Stimulated activated CD4-positive, alpha-beta T cell treated with anti-CD3 and anti-CD28 coated beads, Interleukin-4, amount 100 ng/mL, for 4 hours (primary cell): ENCODE measurements around the gene MAPKBP1.

ENCODE experiments used
- DNase-seq, 2 experiments: peaks; one replicate each; pipeline ENCODE4 v3.0.0-alpha.2; 2020

Gene MAPKBP1

GRCh38 chr15:41782371-41783282 is 8.3 kb downstream of the MAPKBP1 start:
- DNase-seq, result no peak

- no peak for DNase-seq
Measured at GRCh38 chr15:41783296-41783695, 9.0 kb downstream of the MAPKBP1 start.

DNA sequence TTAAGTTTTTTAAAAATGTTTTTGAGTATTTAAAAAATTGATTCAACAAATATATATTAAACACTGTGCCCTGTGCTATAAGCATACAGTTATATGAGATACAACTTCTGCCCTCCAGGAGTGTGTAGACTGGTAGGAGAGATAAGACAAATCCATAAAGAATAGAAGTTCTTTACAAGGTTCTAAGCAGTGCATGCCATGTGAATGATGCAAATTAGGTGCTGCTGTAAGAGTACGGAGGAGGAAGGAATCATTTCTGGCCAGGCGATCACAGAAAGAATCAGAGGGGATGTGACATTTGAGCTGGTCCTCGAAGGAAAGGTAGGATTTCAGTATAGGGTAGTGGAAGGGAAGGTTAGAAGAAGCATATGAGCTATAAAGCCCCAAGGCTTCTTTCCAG is 14.0 kb downstream of the MAPKBP1 start:
- no peak for DNase-seq

GRCh38 chr15:41789236-41789635 is 15.0 kb downstream of the MAPKBP1 start:
- DNase-seq, result no peak

DNA sequence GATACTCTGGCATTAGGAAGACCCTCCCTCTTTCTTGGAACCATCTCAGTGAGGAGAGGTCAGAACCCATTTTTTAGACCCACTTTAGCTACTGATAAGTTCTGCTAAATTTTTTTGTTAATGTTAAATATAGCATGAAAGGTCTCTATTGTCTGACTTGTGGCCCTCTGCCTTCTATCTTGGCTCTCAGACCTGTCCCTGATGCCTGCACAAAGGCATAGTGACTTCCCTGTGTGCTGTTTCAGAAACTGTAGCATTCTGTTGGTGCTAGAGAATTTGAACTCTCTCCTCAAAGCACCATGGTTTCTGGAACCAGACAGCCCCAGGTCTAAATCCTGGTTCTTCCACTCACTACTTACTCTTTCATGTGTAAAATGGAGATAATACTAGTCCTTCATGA is 15.4 kb downstream of the MAPKBP1 start:
- no peak for DNase-seq

DNA sequence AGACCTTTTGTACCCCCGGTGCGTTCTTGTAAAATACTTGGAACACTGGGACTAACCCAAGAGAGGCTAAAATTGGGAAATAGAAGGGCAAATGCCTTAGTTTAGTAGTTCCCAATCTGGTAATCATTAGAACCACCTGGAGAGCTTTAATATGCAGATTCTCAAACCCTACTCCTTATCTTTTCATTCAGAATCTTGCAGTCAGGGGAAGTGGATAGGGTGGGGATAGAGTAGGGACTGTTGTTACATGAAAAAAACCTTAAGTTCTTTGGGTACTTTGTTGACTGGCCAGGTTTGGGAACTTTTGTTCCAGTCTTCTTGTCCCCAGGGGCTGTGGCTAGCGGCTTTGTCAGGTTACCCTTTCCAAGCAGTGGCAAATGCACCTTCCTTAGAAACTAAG is 15.9 kb downstream of the MAPKBP1 start:
- DNase-seq, result no peak

DNA sequence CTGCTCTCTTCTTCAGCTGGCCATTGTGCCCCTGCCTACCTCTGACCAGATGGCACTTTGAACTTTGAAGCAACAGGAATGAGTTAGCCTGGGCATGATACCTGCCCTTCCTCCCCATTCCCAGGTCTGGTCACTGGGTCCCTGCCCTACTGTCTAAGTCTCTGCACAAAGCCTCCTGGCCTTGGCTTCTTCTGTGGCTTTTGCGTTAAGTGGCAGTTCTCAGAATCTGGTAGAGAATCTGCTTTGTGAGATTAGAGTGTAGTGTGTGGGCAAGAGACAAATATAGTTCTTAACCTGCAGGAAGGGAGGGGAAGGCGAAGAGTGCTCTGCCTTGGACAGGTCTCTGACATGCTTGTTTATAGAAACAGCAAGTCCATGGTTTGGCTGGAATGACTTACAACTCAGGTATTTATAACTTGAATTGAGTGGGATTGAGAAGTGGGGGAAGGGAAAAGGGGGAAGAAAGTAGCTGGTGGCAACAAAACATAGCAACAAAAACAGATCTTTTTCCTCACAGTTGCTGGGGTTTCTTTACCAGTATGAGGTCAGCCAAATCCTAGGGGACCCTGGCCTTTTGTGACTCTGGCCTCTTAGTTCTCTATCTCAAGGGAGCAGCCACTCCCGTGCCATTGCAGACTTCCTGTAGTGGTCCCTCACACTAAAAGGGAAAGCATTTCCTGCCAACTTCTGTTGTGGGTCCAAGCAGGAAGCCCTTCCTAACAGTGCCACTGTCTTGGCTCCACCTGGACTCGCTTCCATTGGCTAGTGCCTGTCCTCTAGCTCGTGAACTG is 16.7 kb downstream of the MAPKBP1 start:
- DNase-seq, result no peak

- DNase-seq, result no peak
Measured at GRCh38 chr15:41791547-41791937, 17.3 kb downstream of the MAPKBP1 start.

GRCh38 chr15:41792000-41792637 is 17.8 kb downstream of the MAPKBP1 start:
- no peak for DNase-seq

- DNase-seq, result no peak
Measured at GRCh38 chr15:41794081-41794480, 19.8 kb downstream of the MAPKBP1 start.

GRCh38 chr15:41795996-41796856 is 21.9 kb downstream of the MAPKBP1 start:
- no peak for DNase-seq

- DNase-seq, result no peak
Measured at GRCh38 chr15:41797201-41797944, 23.1 kb downstream of the MAPKBP1 start.

GRCh38 chr15:41798607-41799487 is 24.6 kb downstream of the MAPKBP1 start:
- DNase-seq, result no peak

DNA sequence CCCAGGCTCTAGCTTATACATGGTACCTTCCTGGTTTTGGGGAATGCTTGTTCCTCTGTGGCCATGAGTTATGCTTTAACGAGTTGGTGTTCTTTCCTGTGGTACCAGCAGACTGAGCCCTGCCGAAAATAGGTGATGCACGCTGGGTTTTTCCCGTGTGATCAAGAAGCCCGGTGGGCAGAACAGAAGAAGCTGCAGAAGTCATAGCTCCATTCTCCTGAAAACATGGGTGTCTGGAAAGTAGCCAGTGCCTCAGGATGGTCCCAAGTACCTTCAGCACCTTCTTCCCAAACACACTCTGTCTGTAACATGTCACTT is 25.2 kb downstream of the MAPKBP1 start:
- no peak for DNase-seq

GRCh38 chr15:41801185-41801584 is 26.9 kb downstream of the MAPKBP1 start:
- no peak for DNase-seq

DNA sequence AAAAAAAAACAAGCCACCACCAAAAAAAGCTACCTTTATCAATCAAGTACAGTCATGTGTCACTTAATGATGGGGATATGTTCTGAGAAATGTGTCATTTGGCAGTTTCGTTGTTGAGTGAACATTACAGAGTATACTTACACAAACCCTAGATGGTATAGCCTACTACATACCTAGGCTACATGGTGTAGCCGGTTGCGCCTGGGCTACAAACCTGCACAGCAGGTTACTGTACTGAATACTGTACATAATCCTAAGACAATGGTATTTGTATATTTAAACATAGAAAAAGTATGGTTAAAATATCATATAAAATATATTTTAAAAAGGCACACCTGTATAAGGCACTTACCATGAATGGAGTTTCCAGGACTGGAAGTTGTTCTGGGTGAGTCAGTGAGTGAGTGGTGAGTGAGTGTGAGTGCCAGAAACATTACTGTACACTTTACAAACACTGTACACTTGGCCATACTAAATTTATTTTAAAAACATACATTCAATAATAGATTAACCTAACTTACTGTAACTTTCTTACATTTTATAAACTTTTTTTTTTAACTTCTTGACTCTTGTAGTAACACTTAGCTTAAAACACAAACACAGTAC is 27.7 kb downstream of the MAPKBP1 start:
- DNase-seq, result no peak

- no peak for DNase-seq
Measured at GRCh38 chr15:41804361-41804760, 30.1 kb downstream of the MAPKBP1 start.

DNA sequence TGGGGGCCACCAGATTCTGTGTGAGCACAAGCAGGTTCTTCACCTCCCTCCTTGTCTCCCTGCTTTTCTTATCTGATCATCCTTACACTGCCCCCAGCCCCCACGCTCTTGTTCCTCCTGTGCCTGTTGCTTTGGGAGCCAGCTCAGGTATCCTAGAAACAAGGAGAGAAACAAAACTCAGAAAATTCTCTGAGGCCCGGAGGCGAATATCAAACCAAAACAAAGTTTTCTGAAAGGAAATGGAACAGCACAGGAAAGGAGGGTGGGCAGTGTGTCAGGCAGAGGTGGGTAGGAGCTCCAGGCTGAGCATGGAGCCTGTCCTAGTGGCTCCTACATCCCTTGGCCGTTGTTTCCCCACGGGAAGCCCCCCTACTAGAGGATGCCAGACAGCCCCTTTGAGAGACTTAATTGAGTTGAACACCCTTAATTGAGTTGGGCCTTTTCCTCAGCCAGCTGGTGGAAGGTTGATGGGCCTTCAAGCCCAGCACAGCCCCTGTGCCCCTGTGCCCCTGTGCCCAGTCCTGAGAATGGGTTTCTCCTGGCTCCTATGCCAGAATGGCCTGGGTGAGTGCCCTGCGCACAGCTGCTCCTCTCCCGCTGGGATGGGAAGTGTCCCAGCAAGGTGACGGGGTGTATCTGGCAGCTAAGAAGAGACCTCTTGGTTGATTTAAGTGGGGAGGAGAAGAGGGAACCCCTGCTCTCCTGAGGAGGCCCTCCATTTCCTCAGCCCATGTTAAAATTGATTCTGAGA is 30.8 kb downstream of the MAPKBP1 start:
- DNase-seq, result no peak

GRCh38 chr15:41805711-41806110 is 31.4 kb downstream of the MAPKBP1 start:
- DNase-seq, result no peak
